Right ventricle myocardium superior (tissue), 1 donor: ENCODE measurements around the gene CACNB4. TPM values are rescaled to one million over a fixed set of nuclear protein-coding genes. Genes with fewer than 3 reads are reported as not detected.
"Not testable (repeated sequence)": the region's sequence is repeated elsewhere in the genome, so short reads cannot be mapped to it uniquely, and the experiment has no call there.

Experiments used
- ATAC-seq: fragments of 200-7000 bp; cut with Tn5 transposase; one replicate; pipeline ENCODE4 v1.9.1; 2020; ENCODE audit warnings: mild to moderate bottlenecking; ENCODE audit not compliant: poor library complexity
- DNase-seq: peaks from one replicate; pipeline ENCODE4 v3.0.0-alpha.2; 2020
- intact Hi-C: fragments of 100-400 bp; cut with DNase I; formaldehyde crosslinking; loops from one replicate; pipeline ENCODE4 v1.11.2; 2022
- total RNA-seq: library from RNA; stranded (reverse); fragmentation: NEBNext Ultra II Directional; extraction: Animal tissue kit (Norgen Biotek cat#: 25700); gene quantifications from one replicate; pipeline ENCODE4 v1.2.1, GENCODE V29; 2021
- donor health status: DM: no; HTN: yes; CAD: no; lungs with severe emphysema.

CACNB4 gene
- total RNA-seq, 1 donor from 2014 or later: 0.46 TPM

GRCh38 chr2:151904021-151904420, 194.8 kb downstream of the CACNB4 start:
- intact Hi-C loops: no loop called here
- DNase-seq (no peak), ATAC-seq (no peak)

- no peak for ATAC-seq
- intact Hi-C loops: no loop called here
- DNase-seq: no peak
Observed at GRCh38 chr2:151902829-151903228, 196.0 kb downstream of the CACNB4 start.

GRCh38 chr2:151900331-151900730, 198.5 kb downstream of the CACNB4 start:
- intact Hi-C loops: no loop called here
- ATAC-seq (no peak), DNase-seq (no peak)

GRCh38 chr2:151899156-151899555, 199.7 kb downstream of the CACNB4 start:
- intact Hi-C loops: no loop called here
- ATAC-seq (no peak), DNase-seq (no peak)

- DNase-seq (no peak), ATAC-seq (peak; percentile 52)
- intact Hi-C loops: no loop called here
Observed at GRCh38 chr2:151891566-151892194, 207.2 kb downstream of the CACNB4 start.

GRCh38 chr2:151887164-151887563, 211.7 kb downstream of the CACNB4 start:
- ATAC-seq (peak; percentile 69), DNase-seq (no peak)
- intact Hi-C loops: no loop called here

GRCh38 chr2:151886241-151886640, 212.6 kb downstream of the CACNB4 start:
- intact Hi-C loops: no loop called here
- ATAC-seq (no peak), DNase-seq (no peak)

- no peak for DNase-seq
- no peak for ATAC-seq
- intact Hi-C loops: no loop called here
Observed at GRCh38 chr2:151882786-151883445, 215.9 kb downstream of the CACNB4 start.

- DNase-seq (no peak), ATAC-seq (no peak)
- intact Hi-C loops: no loop called here
Observed at GRCh38 chr2:151881342-151881741, 217.5 kb downstream of the CACNB4 start.

GRCh38 chr2:151880586-151880985, 218.3 kb downstream of the CACNB4 start:
- ATAC-seq: no peak
- intact Hi-C loops: no loop called here
- DNase-seq: no peak

GRCh38 chr2:151878655-151879563, 219.9 kb downstream of the CACNB4 start:
- DNase-seq (no peak), ATAC-seq (no peak)
- intact Hi-C loops: no loop called here

- intact Hi-C loops: no loop called here
- DNase-seq: no peak
- no peak for ATAC-seq
Observed at GRCh38 chr2:151878204-151878603, 220.6 kb downstream of the CACNB4 start.

GRCh38 chr2:151875631-151876030, 223.2 kb downstream of the CACNB4 start:
- intact Hi-C loops, DNase-seq: not testable (repeated sequence)

GRCh38 chr2:151872463-151872862, 226.4 kb downstream of the CACNB4 start:
- no peak for ATAC-seq
- DNase-seq: no peak
- intact Hi-C loops: no loop called here

More at GRCh38 chr2:151875631-151876030, 223.2 kb downstream of the CACNB4 start:
- not testable (repeated sequence) for ATAC-seq

- ATAC-seq (no peak), DNase-seq (no peak)
- intact Hi-C loops: no loop called here
Observed at GRCh38 chr2:151869291-151869690, 229.6 kb downstream of the CACNB4 start.

- intact Hi-C loops: no loop called here
- ATAC-seq (no peak), DNase-seq (no peak)
Observed at GRCh38 chr2:151862700-151863099, 236.1 kb downstream of the CACNB4 start.

GRCh38 chr2:151861174-151861573, 237.7 kb downstream of the CACNB4 start:
- ATAC-seq: no peak
- no peak for DNase-seq
- intact Hi-C loops: no loop called here

GRCh38 chr2:151860613-151861146, 238.2 kb downstream of the CACNB4 start:
- DNase-seq (no peak), ATAC-seq (no peak)
- intact Hi-C loops: no loop called here

- intact Hi-C loops: no loop called here
- ATAC-seq (no peak), DNase-seq (no peak)
Observed at GRCh38 chr2:151860210-151860609, 238.6 kb downstream of the CACNB4 start.
